ENCODE measurements around the gene RCBTB1. TPM values are rescaled to one million over a fixed set of nuclear protein-coding genes. Genes with fewer than 3 reads are reported as not detected.
"Not testable (repeated sequence)": the region's sequence is repeated elsewhere in the genome, so short reads cannot be mapped to it uniquely, and the experiment has no call there.

RCBTB1 gene
- total RNA-seq, 1 donor from 2014 or later, result 2.0 TPM

GRCh38 chr13:49498206-49498605 is 87.2 kb downstream of the RCBTB1 start:
- Histone ChIP-seq H3K27me3 (no peaks in the 10 kb centered on the region), H3K4me1 (peaks cover 0 to 3% of the 10 kb centered on the region in 2 donors), H3K36me3 (no peaks in the 10 kb centered on the region), H3K4me3 (no peak overlapping the region), H3K9me3 (no peaks in the 10 kb centered on the region), H3K27ac (peak overlapping the region; percentile 95 to 99)
- no peak for DNase-seq (ENCODE audit: low spot score in 2 of 2)
- no peak for TF ChIP-seq CTCF (IDR thresholded peaks at IDR 0.05)
- intact Hi-C loops (cut with DNase I), result loop anchor here (5.0 kb wide), 2 partner anchors 89 to 191 kb away; partner anchors contain the start of gene RCBTB1

- H3K27ac ChIP-seq, result peak overlapping the region; percentile 95 to 99
These were observed 88.1 kb downstream of the RCBTB1 start for GRCh38 chr13:49497272-49497671.

GRCh38 chr13:49496837-49497236 is 88.5 kb downstream of the RCBTB1 start:
- intact Hi-C loops (cut with DNase I), result loop anchor here (5.0 kb wide), 2 partner anchors 90 to 190 kb away; partner anchors contain the start of gene RCBTB1
- H3K27me3 ChIP-seq; H3K36me3 ChIP-seq; DNase-seq (ENCODE audit: low spot score in 2 of 2); H3K4me1 ChIP-seq; H3K9me3 ChIP-seq: not testable (repeated sequence)
- Histone ChIP-seq H3K4me3 (peak overlapping the region in 1 of 2 donors; percentile 71), H3K27ac (peak overlapping the region; percentile 95 to 99)

More at GRCh38 chr13:49497272-49497671, 88.1 kb downstream of the RCBTB1 start:
- TF ChIP-seq CTCF (IDR thresholded peaks at IDR 0.05), result no peak
- Histone ChIP-seq H3K27me3 (no peaks in the 10 kb centered on the region), H3K9me3 (no peaks in the 10 kb centered on the region), H3K36me3 (no peaks in the 10 kb centered on the region), H3K4me3 (no peak overlapping the region), H3K4me1 (peaks cover 0 to 3% of the 10 kb centered on the region in 2 donors)
- intact Hi-C loops (cut with DNase I), result loop anchor here (5.0 kb wide), 2 partner anchors 90 to 190 kb away; partner anchors contain the start of gene RCBTB1
- DNase-seq (ENCODE audit: low spot score in 2 of 2), result no peak

GRCh38 chr13:49495783-49496762 is 89.3 kb downstream of the RCBTB1 start, which contains the start of gene PHF11:
TSS of gene PHF11 (plus strand) at chr13:49495953. CDS start at chr13:49496002, 49 bp downstream.
- intact Hi-C loops (cut with DNase I), result loop anchor here (1.0 to 5.0 kb wide), 4 partner anchors 52 to 189 kb away; partner anchors contain the start of genes CAB39L, RCBTB1 and SETDB2

GRCh38 chr13:49494645-49495044 is 90.7 kb downstream of the RCBTB1 start:
- no peak for TF ChIP-seq CTCF (IDR thresholded peaks at IDR 0.05)
- no peak for DNase-seq (ENCODE audit: low spot score in 2 of 2)
- no peaks in the 10 kb centered on the region for H3K27me3 ChIP-seq
- H3K9me3 ChIP-seq, result no peaks in the 10 kb centered on the region
- H3K36me3 ChIP-seq, result no peaks in the 10 kb centered on the region
- H3K4me1 ChIP-seq, result no peaks in the 10 kb centered on the region
- H3K4me3 ChIP-seq, result peak overlapping the region; percentile 71 to 74
- intact Hi-C loops (cut with DNase I), result loop anchor here (1.0 to 5.0 kb wide), 4 partner anchors 50 to 187 kb away; partner anchors contain the start of genes CAB39L, RCBTB1 and SETDB2
- peak overlapping the region; percentile 95 to 99 for H3K27ac ChIP-seq

More at GRCh38 chr13:49495783-49496762, 89.3 kb downstream of the RCBTB1 start, which contains the start of gene PHF11:
- Histone ChIP-seq H3K27ac (peak within 1 kb of the TSS; percentile 95 to 99), H3K4me3 (peak within 1 kb of the TSS; percentile 71 to 74), H3K36me3 (no peaks in the 10 kb centered on the region), H3K27me3 (no peaks in the 10 kb centered on the region), H3K4me1 (peaks cover 0 to 3% of the 10 kb centered on the region in 2 donors), H3K9me3 (no peaks in the 10 kb centered on the region)
- DNase-seq (ENCODE audit: low spot score in 2 of 2), result peak; percentile 45 to 92
- peak in 1 of 3 experiments; percentile 3 for TF ChIP-seq CTCF (IDR thresholded peaks at IDR 0.05)
